GM06990 (cell line): Measurements from ENCODE around the gene MSMB.

Experiments used
- DNase-seq: peaks from one replicate; pipeline ENCODE4 v3.0.0-alpha.2; 2011; ENCODE audit not compliant: insufficient read length; ENCODE audit errors: extremely low read depth
- H3K27me3 ChIP-seq: replicated peaks from 2 replicates; pipeline ENCODE4 v1.6.0; 2011; ENCODE audit warnings: low read length; ENCODE audit not compliant: control insufficient read depth, insufficient read depth
- H3K36me3 ChIP-seq: 2 replicates; pipeline ENCODE4 v1.5.1; 2011; ENCODE audit warnings: low read length; ENCODE audit not compliant: control insufficient read depth, insufficient read depth
- H3K4me3 ChIP-seq: replicated peaks from 2 replicates; pipeline ENCODE4 v1.5.1; 2011; ENCODE audit warnings: low read depth, mild to moderate bottlenecking, control low read depth, low read length
- TF ChIP-seq, protein P1 (sequence below): IDR thresholded peaks from 2 replicates; pipeline ENCODE4 v1.5.1; 2011; ENCODE audit warnings: low read length, control low read depth, mild to moderate bottlenecking, inconsistent platforms; ENCODE audit not compliant: insufficient read depth, poor library complexity, severe bottlenecking

The MSMB gene

DNA sequence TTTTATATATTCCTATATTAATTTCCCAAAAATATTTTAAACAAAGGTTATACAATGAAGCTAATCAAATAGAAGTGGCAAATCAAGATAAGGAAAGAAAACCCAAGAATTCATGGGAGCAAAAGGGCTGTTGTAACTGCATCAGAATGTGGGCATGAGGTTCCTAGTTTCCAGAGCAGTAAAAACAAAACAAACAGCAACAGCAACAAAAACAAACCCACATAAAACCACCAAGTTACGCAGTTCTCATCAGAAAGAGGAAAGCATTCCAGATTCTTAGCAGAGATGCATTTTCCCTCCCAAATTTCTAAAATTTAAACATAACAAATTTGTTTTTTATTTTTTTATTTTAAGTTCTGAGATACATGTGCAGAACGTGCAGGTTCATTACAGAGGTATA is 34.8 kb upstream of the MSMB start:
- TF ChIP-seq, protein P1, sequence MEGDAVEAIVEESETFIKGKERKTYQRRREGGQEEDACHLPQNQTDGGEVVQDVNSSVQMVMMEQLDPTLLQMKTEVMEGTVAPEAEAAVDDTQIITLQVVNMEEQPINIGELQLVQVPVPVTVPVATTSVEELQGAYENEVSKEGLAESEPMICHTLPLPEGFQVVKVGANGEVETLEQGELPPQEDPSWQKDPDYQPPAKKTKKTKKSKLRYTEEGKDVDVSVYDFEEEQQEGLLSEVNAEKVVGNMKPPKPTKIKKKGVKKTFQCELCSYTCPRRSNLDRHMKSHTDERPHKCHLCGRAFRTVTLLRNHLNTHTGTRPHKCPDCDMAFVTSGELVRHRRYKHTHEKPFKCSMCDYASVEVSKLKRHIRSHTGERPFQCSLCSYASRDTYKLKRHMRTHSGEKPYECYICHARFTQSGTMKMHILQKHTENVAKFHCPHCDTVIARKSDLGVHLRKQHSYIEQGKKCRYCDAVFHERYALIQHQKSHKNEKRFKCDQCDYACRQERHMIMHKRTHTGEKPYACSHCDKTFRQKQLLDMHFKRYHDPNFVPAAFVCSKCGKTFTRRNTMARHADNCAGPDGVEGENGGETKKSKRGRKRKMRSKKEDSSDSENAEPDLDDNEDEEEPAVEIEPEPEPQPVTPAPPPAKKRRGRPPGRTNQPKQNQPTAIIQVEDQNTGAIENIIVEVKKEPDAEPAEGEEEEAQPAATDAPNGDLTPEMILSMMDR: no peak
- H3K27me3 ChIP-seq: no peaks in the 10 kb centered on the region
- no peaks in the 10 kb centered on the region for H3K36me3 ChIP-seq
- no peak for DNase-seq
- H3K4me3 ChIP-seq: no peak overlapping the region

DNA sequence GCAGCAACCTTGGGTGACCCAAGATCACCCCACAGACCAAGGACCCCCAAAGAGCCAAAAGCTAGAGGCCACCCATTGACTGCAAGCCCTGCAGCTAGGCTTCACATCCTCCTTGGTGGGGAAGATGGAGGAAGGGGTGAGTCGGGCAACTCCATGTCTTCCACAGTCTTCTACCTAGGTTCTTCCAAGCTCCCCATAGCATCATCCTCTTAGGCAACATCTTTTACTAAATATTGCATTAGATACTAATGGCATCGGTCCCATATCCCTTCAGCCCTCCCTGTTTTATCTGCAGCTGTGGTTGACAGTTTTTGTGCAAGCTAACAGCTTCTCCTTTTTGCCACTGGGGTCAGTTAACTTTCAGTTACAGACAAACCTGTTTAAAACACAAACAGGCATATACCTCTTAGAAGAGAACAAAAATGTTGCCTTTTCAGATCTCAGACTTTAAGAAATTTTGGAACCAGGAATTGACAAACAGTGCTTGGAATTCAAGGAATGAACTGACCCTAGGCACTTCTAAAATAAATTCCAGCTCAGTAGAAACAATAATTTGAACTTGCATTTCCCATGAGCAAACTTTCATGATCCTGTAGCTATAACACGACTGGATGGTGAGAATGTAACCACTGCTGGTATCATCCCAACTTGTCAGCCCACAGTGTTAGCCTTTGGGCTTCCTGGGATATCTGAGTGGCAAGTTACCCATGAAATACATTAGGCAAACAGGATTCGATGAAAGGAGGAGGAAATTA is 33.9 kb upstream of the MSMB start:
- DNase-seq: no peak
- TF ChIP-seq, protein P1: no peak
- Histone ChIP-seq H3K36me3 (no peaks in the 10 kb centered on the region), H3K4me3 (no peak overlapping the region), H3K27me3 (no peaks in the 10 kb centered on the region)

DNA sequence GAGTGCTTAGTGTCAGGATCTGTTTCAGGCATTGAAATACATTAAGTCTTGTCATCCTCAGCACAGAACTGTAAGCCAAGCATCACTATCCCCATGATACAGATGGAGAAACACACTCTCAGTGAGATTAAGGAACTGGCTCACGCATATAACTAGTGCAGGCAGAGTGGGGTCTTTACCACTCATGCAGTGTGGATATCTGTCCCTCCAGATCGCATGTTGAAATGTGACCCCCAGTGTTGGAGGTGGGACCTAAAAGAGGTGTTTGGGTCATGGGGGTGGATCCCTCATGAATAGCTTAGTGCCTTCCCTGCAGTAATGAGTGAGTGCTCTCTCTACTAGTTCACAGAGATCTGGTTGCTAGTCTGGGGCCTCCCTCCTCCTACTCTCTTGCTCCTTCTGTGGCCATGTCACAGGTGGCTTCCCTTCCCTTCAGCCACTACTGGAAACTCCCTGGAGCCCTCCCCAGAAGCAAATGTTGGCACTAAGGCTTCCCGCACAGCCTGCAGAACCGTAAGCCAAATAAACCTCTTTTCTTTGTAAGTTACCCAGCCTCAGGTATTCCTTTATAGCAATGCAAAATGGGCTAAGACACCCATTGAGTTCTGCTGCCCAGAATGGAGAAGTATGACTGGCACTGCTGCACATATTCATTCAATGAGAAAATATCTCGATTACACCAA is 31.8 kb upstream of the MSMB start:
- H3K27me3 ChIP-seq: no peaks in the 10 kb centered on the region; the same call in 1 of the 2 replicates
- TF ChIP-seq, protein P1: no peak
- no peak for DNase-seq
- H3K4me3 ChIP-seq: no peak overlapping the region
- no peaks in the 10 kb centered on the region for H3K36me3 ChIP-seq

DNA sequence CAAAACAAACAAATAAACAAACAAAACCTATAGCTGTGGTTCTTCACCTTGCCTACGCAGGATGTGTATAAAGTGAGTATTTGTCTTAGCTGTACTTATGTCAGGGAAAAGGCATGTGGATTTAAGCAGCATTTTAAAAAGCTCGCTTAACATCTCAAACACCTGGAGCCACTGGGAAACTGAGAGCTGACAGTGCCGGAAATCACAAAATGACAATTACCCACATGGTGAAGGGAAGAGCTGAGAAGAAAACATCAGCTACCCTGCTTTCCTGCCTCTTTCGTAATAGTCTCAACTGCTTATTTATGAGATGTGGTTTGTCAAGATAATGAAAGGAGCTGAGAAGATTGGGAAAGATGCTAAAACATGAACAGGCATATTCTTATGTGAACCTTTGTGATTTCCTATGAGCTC is 31.1 kb upstream of the MSMB start:
- Histone ChIP-seq H3K27me3 (no peaks in the 10 kb centered on the region; the same call in 1 of the 2 replicates), H3K36me3 (no peaks in the 10 kb centered on the region), H3K4me3 (no peak overlapping the region)
- TF ChIP-seq, protein P1: no peak
- no peak for DNase-seq

DNA sequence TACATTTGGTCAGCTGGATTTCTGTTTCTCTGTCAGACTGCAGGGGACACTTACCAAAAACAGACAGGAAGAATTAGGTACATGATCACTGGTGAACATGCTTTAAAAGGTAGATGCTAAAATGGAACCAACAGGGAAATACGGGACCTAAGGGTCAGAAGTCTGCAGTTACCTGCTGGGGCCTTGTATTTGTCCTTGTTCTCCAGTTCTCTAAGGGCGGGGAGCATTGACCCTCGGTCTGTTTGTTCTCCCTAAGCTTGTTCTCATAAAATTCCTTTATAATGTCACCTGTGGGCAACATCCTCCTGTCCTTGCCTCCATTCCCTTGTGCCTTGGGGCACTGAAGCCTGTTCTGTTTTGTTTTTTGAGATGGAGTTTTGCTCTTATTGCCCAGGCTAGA is 29.8 kb upstream of the MSMB start:
- H3K36me3 ChIP-seq: no peaks in the 10 kb centered on the region
- H3K4me3 ChIP-seq: no peak overlapping the region
- DNase-seq: no peak
- no peaks in the 10 kb centered on the region; the same call in 1 of the 2 replicates for H3K27me3 ChIP-seq
- TF ChIP-seq, protein P1: no peak
